ENCODE measurements around the gene RFT1.

RFT1 gene

DNA sequence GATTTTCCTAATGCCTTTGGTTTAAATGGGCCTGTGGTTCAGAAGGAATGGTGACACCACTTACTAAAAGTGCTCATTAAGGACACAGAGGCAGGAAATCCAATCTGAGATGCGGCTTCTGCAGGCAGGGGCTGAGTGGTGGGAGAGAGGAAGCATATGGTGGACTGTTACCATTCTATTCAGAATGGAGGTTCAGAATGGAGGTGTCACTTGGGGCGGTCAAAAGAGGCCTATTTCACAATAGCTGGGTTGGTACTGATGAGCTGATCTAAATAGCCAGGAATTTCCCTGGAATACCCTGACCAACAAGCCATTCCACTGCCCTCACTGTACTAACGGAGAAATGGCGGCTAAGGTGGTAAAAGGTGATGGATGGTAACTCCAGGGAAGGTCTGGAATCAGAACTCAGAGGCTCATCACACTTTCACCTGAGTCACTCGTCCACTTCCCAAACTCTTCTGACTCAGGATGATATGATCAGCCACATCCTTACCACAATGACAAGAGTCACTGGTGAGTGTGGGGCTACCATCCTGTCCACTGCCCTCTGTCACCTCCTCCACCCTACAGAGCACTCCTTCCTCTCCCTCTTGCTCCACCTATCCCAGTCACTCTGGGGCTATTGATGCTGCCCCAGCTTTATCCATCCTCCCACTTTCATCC lies 15.7 kb downstream of the RFT1 start:
- no peak for TF ChIP-seq EZH2phosphoT487 (IDR thresholded peaks at IDR 0.05; ENCODE audit: borderline replicate concordance, low read length)
- TF ChIP-seq, protein P1, sequence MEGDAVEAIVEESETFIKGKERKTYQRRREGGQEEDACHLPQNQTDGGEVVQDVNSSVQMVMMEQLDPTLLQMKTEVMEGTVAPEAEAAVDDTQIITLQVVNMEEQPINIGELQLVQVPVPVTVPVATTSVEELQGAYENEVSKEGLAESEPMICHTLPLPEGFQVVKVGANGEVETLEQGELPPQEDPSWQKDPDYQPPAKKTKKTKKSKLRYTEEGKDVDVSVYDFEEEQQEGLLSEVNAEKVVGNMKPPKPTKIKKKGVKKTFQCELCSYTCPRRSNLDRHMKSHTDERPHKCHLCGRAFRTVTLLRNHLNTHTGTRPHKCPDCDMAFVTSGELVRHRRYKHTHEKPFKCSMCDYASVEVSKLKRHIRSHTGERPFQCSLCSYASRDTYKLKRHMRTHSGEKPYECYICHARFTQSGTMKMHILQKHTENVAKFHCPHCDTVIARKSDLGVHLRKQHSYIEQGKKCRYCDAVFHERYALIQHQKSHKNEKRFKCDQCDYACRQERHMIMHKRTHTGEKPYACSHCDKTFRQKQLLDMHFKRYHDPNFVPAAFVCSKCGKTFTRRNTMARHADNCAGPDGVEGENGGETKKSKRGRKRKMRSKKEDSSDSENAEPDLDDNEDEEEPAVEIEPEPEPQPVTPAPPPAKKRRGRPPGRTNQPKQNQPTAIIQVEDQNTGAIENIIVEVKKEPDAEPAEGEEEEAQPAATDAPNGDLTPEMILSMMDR (IDR thresholded peaks at IDR 0.05; ENCODE audit: low read depth, low read length, poor library complexity, severe bottlenecking), result no peak
- H3K9me2 ChIP-seq (replicated peaks; ENCODE audit: control insufficient read depth, low read length), result no peaks in the 10 kb centered on the region
- peaks cover 10% of the 10 kb centered on the region for H3F3A ChIP-seq (ENCODE audit: control insufficient read depth, insufficient read depth)
- H3K79me2 ChIP-seq (ENCODE audit: control insufficient read depth, low read length), result no peaks in the 10 kb centered on the region
- no peak overlapping the region for H3K4me2 ChIP-seq (ENCODE audit: low read length)
- H3K36me3 ChIP-seq (ENCODE audit: control insufficient read depth, low read length), result peaks cover 67% of the 10 kb centered on the region
- H3K27me3 ChIP-seq (ENCODE audit: control insufficient read depth, low read length), result no peaks in the 10 kb centered on the region
- H3K27ac ChIP-seq (ENCODE audit: low read depth, low read length), result no peak overlapping the region
- no peak overlapping the region for H3K4me3 ChIP-seq (ENCODE audit: low read length)
- H3K9me3 ChIP-seq (ENCODE audit: control insufficient read depth, insufficient read depth, low read length), result no peaks in the 10 kb centered on the region
- no peaks in the 10 kb centered on the region for H4K20me1 ChIP-seq (ENCODE audit: control insufficient read depth, insufficient read depth, low read depth, low read length)
- no peaks in the 10 kb centered on the region for H3K4me1 ChIP-seq (ENCODE audit: control insufficient read depth, low read length)

GRCh38 chr3:53114011-53114400 lies 16.2 kb downstream of the RFT1 start:
- Histone ChIP-seq H3K36me3 (ENCODE audit: control insufficient read depth, low read length) (peaks cover 67% of the 10 kb centered on the region), H3K27ac (ENCODE audit: low read depth, low read length) (no peak overlapping the region), H3K79me2 (ENCODE audit: control insufficient read depth, low read length) (no peaks in the 10 kb centered on the region)

GRCh38 chr3:53113293-53114010 lies 16.8 kb downstream of the RFT1 start:
- Histone ChIP-seq H3K36me3 (ENCODE audit: control insufficient read depth, low read length) (peaks cover 68% of the 10 kb centered on the region), H4K20me1 (ENCODE audit: control insufficient read depth, insufficient read depth, low read depth, low read length) (no peaks in the 10 kb centered on the region), H3K27ac (ENCODE audit: low read depth, low read length) (no peak overlapping the region), H3K27me3 (ENCODE audit: control insufficient read depth, low read length) (no peaks in the 10 kb centered on the region), H3K4me2 (ENCODE audit: low read length) (no peak overlapping the region), H3K9me2 (replicated peaks; ENCODE audit: control insufficient read depth, low read length) (no peaks in the 10 kb centered on the region), H3K9me3 (ENCODE audit: control insufficient read depth, insufficient read depth, low read length) (no peaks in the 10 kb centered on the region), H3K79me2 (ENCODE audit: control insufficient read depth, low read length) (no peaks in the 10 kb centered on the region), H3K4me1 (ENCODE audit: control insufficient read depth, low read length) (no peaks in the 10 kb centered on the region), H3F3A (ENCODE audit: control insufficient read depth, insufficient read depth) (peaks cover 10% of the 10 kb centered on the region), H3K4me3 (ENCODE audit: low read length) (no peak overlapping the region)
- TF ChIP-seq, protein P1 (IDR thresholded peaks at IDR 0.05; ENCODE audit: low read depth, low read length, poor library complexity, severe bottlenecking), result no peak
- no peak for TF ChIP-seq EZH2phosphoT487 (IDR thresholded peaks at IDR 0.05; ENCODE audit: borderline replicate concordance, low read length)

More at GRCh38 chr3:53114011-53114400, 16.2 kb downstream of the RFT1 start:
- H3K4me2 ChIP-seq (ENCODE audit: low read length), result no peak overlapping the region
- no peaks in the 10 kb centered on the region for H4K20me1 ChIP-seq (ENCODE audit: control insufficient read depth, insufficient read depth, low read depth, low read length)
- H3K4me1 ChIP-seq (ENCODE audit: control insufficient read depth, low read length), result no peaks in the 10 kb centered on the region
- no peaks in the 10 kb centered on the region for H3K9me2 ChIP-seq (replicated peaks; ENCODE audit: control insufficient read depth, low read length)
- H3F3A ChIP-seq (ENCODE audit: control insufficient read depth, insufficient read depth), result peaks cover 10% of the 10 kb centered on the region
- no peaks in the 10 kb centered on the region for H3K27me3 ChIP-seq (ENCODE audit: control insufficient read depth, low read length)
- H3K4me3 ChIP-seq (ENCODE audit: low read length), result no peak overlapping the region
- no peaks in the 10 kb centered on the region for H3K9me3 ChIP-seq (ENCODE audit: control insufficient read depth, insufficient read depth, low read length)
- TF ChIP-seq EZH2phosphoT487 (IDR thresholded peaks at IDR 0.05; ENCODE audit: borderline replicate concordance, low read length), result no peak
- TF ChIP-seq, protein P1 (IDR thresholded peaks at IDR 0.05; ENCODE audit: low read depth, low read length, poor library complexity, severe bottlenecking), result peak; percentile 91

Measured in DOHH2 (cell line).